PC-9 (cell line): ENCODE data around the gene PARP16. TPM values are rescaled to one million over a fixed set of nuclear protein-coding genes. Genes with fewer than 3 reads are reported as not detected.

ENCODE experiments used
- BruUV-seq: library from RNA; stranded (reverse); fragments of 400-500 nt; replicated peaks from 2 replicates; lab custom pipeline; 2021; lab: Mats Ljungman, UMichigan
- CTCF ChIA-PET: fragments of 300-600 bp; sonication (Branson Sonifier 250); formaldehyde crosslinking; loops from one replicate; lab custom pipeline; 2022; ENCODE audit warnings: antibody characterized with exemption; lab: Charles Lee
- POLR2A ChIA-PET: fragments of 300-600 bp; sonication (Branson Sonifier 250); formaldehyde crosslinking; loops from one replicate; lab custom pipeline; 2022; ENCODE audit warnings: antibody characterized with exemption; ENCODE audit not compliant: unreplicated experiment; lab: Charles Lee
- DNase-seq, 2 experiments: peaks; one replicate each; pipeline versions ENCODE4 v3.0.0 to v3.0.0-alpha.2; 2015 to 2022; ENCODE audit warnings: mixed read lengths in 1 of 2
- H2AFZ ChIP-seq: fragments of 200-600 bp; sonication (generic); 2 replicates; pipeline ENCODE4 v1.8.1; 2017; ENCODE audit warnings: antibody characterized with exemption
- H3F3A ChIP-seq: fragments of 200-600 bp; sonication (generic); 2 replicates; pipeline ENCODE4 v1.8.1; 2017; ENCODE audit warnings: antibody characterized with exemption, mild to moderate bottlenecking, low read depth; ENCODE audit not compliant: insufficient read depth
- H3K27ac ChIP-seq: fragments of 200-600 bp; sonication (generic); 2 replicates; pipeline ENCODE4 v1.6.1; 2016; ENCODE audit warnings: mixed run types
- H3K27me3 ChIP-seq: fragments of 200-600 bp; sonication (generic); 2 replicates; pipeline ENCODE4 v1.6.1; 2016; ENCODE audit warnings: low read depth, mixed run types; ENCODE audit not compliant: insufficient read depth
- H3K36me3 ChIP-seq: fragments of 200-600 bp; sonication (generic); 2 replicates; pipeline ENCODE4 v1.6.1; 2016; ENCODE audit warnings: low read depth, mixed run types
- H3K4me1 ChIP-seq: fragments of 200-600 bp; sonication (generic); replicated peaks from 2 replicates; pipeline ENCODE4 v1.6.1; 2016; ENCODE audit warnings: mixed run types; ENCODE audit not compliant: insufficient read depth
- H3K4me2 ChIP-seq: fragments of 200-600 bp; sonication (generic); 2 replicates; pipeline ENCODE4 v1.6.1; 2017; ENCODE audit warnings: mixed run types
- H3K4me3 ChIP-seq: fragments of 200-600 bp; sonication (generic); 2 replicates; pipeline ENCODE4 v1.6.1; 2016; ENCODE audit warnings: mixed run types
- H3K79me2 ChIP-seq: fragments of 200-600 bp; sonication (generic); 2 replicates; pipeline ENCODE4 v1.6.1; 2017; ENCODE audit warnings: low read depth, mixed run types
- H3K9me2 ChIP-seq: fragments of 200-600 bp; sonication (generic); 2 replicates; pipeline ENCODE4 v1.8.1; 2017; ENCODE audit warnings: mild to moderate bottlenecking; ENCODE audit not compliant: insufficient read depth
- H3K9me3 ChIP-seq: fragments of 200-600 bp; sonication (generic); 2 replicates; pipeline ENCODE4 v1.8.1; 2016; ENCODE audit warnings: low read depth; ENCODE audit not compliant: insufficient read depth
- H4K20me1 ChIP-seq: fragments of 200-600 bp; sonication (generic); 2 replicates; pipeline ENCODE4 v1.8.1; 2017; ENCODE audit not compliant: insufficient read depth
- CTCF ChIP-seq: fragments of 200-600 bp; sonication (generic); conservative IDR thresholded peaks from 2 replicates; pipeline ENCODE4 v1.6.1; 2017; ENCODE audit warnings: mixed run types, antibody characterized with exemption, mild to moderate bottlenecking, moderate library complexity
- EZH2 ChIP-seq: fragments of 200-600 bp; sonication (generic); IDR thresholded peaks from 2 replicates; pipeline ENCODE4 v1.8.0; 2017; ENCODE audit warnings: antibody characterized with exemption, low read depth
- intact Hi-C: fragments of 100-400 bp; cut with micrococcal nuclease; formaldehyde crosslinking; loops from one replicate; pipeline ENCODE4 v1.10.0; 2022; ENCODE audit not compliant: unreplicated experiment
- total RNA-seq: library from RNA; stranded (reverse); gene quantifications from 2 replicates; pipeline ENCODE4 v1.2.3, GENCODE V29; 2021

The PARP16 gene
- total RNA-seq, 1 experiment from 2014 or later, result 12.3 TPM

- no peaks in the 10 kb centered on the region for H3K36me3 ChIP-seq
- peak in 1 of 2 experiments; percentile 20 for DNase-seq
- no peaks in the 10 kb centered on the region for H3K9me2 ChIP-seq
- H3F3A ChIP-seq, result no peaks in the 10 kb centered on the region
- no peak overlapping the region for H3K27ac ChIP-seq
- no peaks in the 10 kb centered on the region for H3K4me1 ChIP-seq
- ChIA-PET POLR2A (no interaction called here), CTCF (interaction anchor here (0.6 kb wide), 1 partner anchor 9 kb away, joined by 6 read pairs; no protein-coding TSS in a partner anchor)
- H3K79me2 ChIP-seq, result no peaks in the 10 kb centered on the region
- no peak overlapping the region for H3K4me3 ChIP-seq
- H4K20me1 ChIP-seq, result no peaks in the 10 kb centered on the region
- no peaks in the 10 kb centered on the region for H3K9me3 ChIP-seq
- TF ChIP-seq CTCF, result no peak
- TF ChIP-seq EZH2, result no peak
- intact Hi-C loops, result no loop called here
- no peak overlapping the region for H2AFZ ChIP-seq
- no TSS peak for BruUV-seq
- no peaks in the 10 kb centered on the region; the same call in 1 of the 2 replicates for H3K27me3 ChIP-seq
- H3K4me2 ChIP-seq, result no peak overlapping the region
Measured at GRCh38 chr15:65334586-65335231, 48.0 kb upstream of the PARP16 start.

GRCh38 chr15:65333856-65334255, 47.2 kb upstream of the PARP16 start:
- POLR2A ChIA-PET, result no interaction called here
- intact Hi-C loops, result no loop called here
- Histone ChIP-seq H4K20me1 (no peaks in the 10 kb centered on the region), H3K4me2 (no peak overlapping the region), H3K27ac (no peak overlapping the region), H3K79me2 (no peaks in the 10 kb centered on the region), H3F3A (no peaks in the 10 kb centered on the region), H3K4me1 (no peaks in the 10 kb centered on the region), H3K36me3 (no peaks in the 10 kb centered on the region), H3K9me3 (no peaks in the 10 kb centered on the region), H3K4me3 (no peak overlapping the region), H3K27me3 (no peaks in the 10 kb centered on the region; the same call in 1 of the 2 replicates), H2AFZ (no peak overlapping the region), H3K9me2 (no peaks in the 10 kb centered on the region)
- CTCF ChIA-PET, result no interaction called here
- DNase-seq, result no peak
- BruUV-seq, result no TSS peak
- TF ChIP-seq CTCF, result no peak
- TF ChIP-seq EZH2, result no peak

GRCh38 chr15:65333148-65333820, 46.6 kb upstream of the PARP16 start:
- no peaks in the 10 kb centered on the region for H3K4me1 ChIP-seq
- TF ChIP-seq CTCF (no peak), EZH2 (no peak)
- no peak for DNase-seq
- H3K9me3 ChIP-seq, result no peaks in the 10 kb centered on the region
- no peaks in the 10 kb centered on the region for H3K79me2 ChIP-seq
- no peaks in the 10 kb centered on the region for H3K9me2 ChIP-seq
- no peaks in the 10 kb centered on the region; the same call in 1 of the 2 replicates for H3K27me3 ChIP-seq
- H3F3A ChIP-seq, result no peaks in the 10 kb centered on the region
- H3K36me3 ChIP-seq, result no peaks in the 10 kb centered on the region
- no peak overlapping the region for H3K4me3 ChIP-seq
- no peak overlapping the region for H3K27ac ChIP-seq
- CTCF ChIA-PET, result no interaction called here
- BruUV-seq, result no TSS peak
- intact Hi-C loops, result no loop called here
- H4K20me1 ChIP-seq, result no peaks in the 10 kb centered on the region
- H2AFZ ChIP-seq, result no peak overlapping the region
- POLR2A ChIA-PET, result no interaction called here
- H3K4me2 ChIP-seq, result no peak overlapping the region
